Epithelial cell of proximal tubule (primary cell): ENCODE results near the gene DNAJA4. TPM values are rescaled to one million over a fixed set of nuclear protein-coding genes. Genes with fewer than 3 reads are reported as not detected.

Experiments
- DNase-seq: peaks from one replicate; pipeline ENCODE4 v3.0.0-alpha.2; 2011; ENCODE audit warnings: low read depth
- H3K4me3 ChIP-seq: 2 replicates; pipeline ENCODE4 v1.5.1; 2011; ENCODE audit warnings: low read depth, mild to moderate bottlenecking, low read length
- CTCF ChIP-seq: conservative IDR thresholded peaks from 2 replicates; pipeline ENCODE4 v1.5.1; 2012; ENCODE audit warnings: low read depth, mild to moderate bottlenecking, low read length
- total RNA-seq: library from RNA; depleted of rRNA; stranded (reverse); fragments of >200 nt; gene quantifications from 2 replicates; pipeline ENCODE4 v1.2.3, GENCODE V29; 2015

DNAJA4 gene
- total RNA-seq, 1 donor from 2014 or later, result 10.2 TPM

GRCh38 chr15:78265137-78265460 is 737 bp downstream of the DNAJA4 start:
- DNase-seq, result no peak
- peak overlapping the region; percentile 74 for H3K4me3 ChIP-seq
- TF ChIP-seq CTCF, result no peak

GRCh38 chr15:78265752-78266224 is 1.4 kb downstream of the DNAJA4 start:
- DNase-seq, result peak; percentile 56
- no peak for TF ChIP-seq CTCF
- peak overlapping the region; percentile 74 for H3K4me3 ChIP-seq

- no peak for TF ChIP-seq CTCF
- no peak for DNase-seq
- H3K4me3 ChIP-seq, result no peak overlapping the region
Observed at GRCh38 chr15:78266229-78266628, 1.9 kb downstream of the DNAJA4 start.

GRCh38 chr15:78266806-78267205 is 2.4 kb downstream of the DNAJA4 start:
- no peak for DNase-seq

GRCh38 chr15:78272316-78272715 is 8.0 kb downstream of the DNAJA4 start:
- H3K4me3 ChIP-seq, result peak overlapping the region; percentile 16
- no peak for DNase-seq
- TF ChIP-seq CTCF, result no peak

More at GRCh38 chr15:78266806-78267205, 2.4 kb downstream of the DNAJA4 start:
- no peak overlapping the region for H3K4me3 ChIP-seq
- TF ChIP-seq CTCF, result no peak

- peak overlapping the region; percentile 16 for H3K4me3 ChIP-seq
- DNase-seq, result no peak
- TF ChIP-seq CTCF, result no peak
Observed at GRCh38 chr15:78272776-78273175, 8.4 kb downstream of the DNAJA4 start.

GRCh38 chr15:78274994-78275393 is 10.6 kb downstream of the DNAJA4 start:
- no peak for TF ChIP-seq CTCF
- DNase-seq, result no peak
- no peak overlapping the region for H3K4me3 ChIP-seq
